HG02884 (cell line): ENCODE measurements around the gene PFDN1.

ENCODE experiments used
- ATAC-seq: cut with Tn5 transposase; IDR thresholded peaks from one replicate; pipeline ENCODE4 v1.9.1; 2021; ENCODE audit warnings: mild to moderate bottlenecking, moderate library complexity; ENCODE audit not compliant: unreplicated experiment

PFDN1 gene

GRCh38 chr5:140298183-140298601 is 4.7 kb downstream of the PFDN1 start:
- no peak for ATAC-seq

GRCh38 chr5:140297283-140297682 is 5.6 kb downstream of the PFDN1 start:
- ATAC-seq: no peak

GRCh38 chr5:140296289-140296688 is 6.6 kb downstream of the PFDN1 start:
- no peak for ATAC-seq

- ATAC-seq: peak; percentile 45
Measured at GRCh38 chr5:140295414-140295813, 7.5 kb downstream of the PFDN1 start.

- no peak for ATAC-seq
Measured at GRCh38 chr5:140294753-140295152, 8.1 kb downstream of the PFDN1 start.

- no peak for ATAC-seq
Measured at GRCh38 chr5:140293849-140294100, 9.1 kb downstream of the PFDN1 start.

- no peak for ATAC-seq
Measured at GRCh38 chr5:140293091-140293848, 9.6 kb downstream of the PFDN1 start.

GRCh38 chr5:140292212-140293036 is 10.5 kb downstream of the PFDN1 start:
- no peak for ATAC-seq

- no peak for ATAC-seq
Measured at GRCh38 chr5:140287801-140288521, 14.9 kb downstream of the PFDN1 start.

GRCh38 chr5:140286424-140286823 is 16.5 kb downstream of the PFDN1 start:
- no peak for ATAC-seq

GRCh38 chr5:140284013-140284412 is 18.9 kb downstream of the PFDN1 start:
- no peak for ATAC-seq

GRCh38 chr5:140282266-140282665 is 20.6 kb downstream of the PFDN1 start:
- no peak for ATAC-seq

GRCh38 chr5:140275837-140276236 is 27.1 kb downstream of the PFDN1 start:
- ATAC-seq: no peak

GRCh38 chr5:140273401-140273877 is 29.5 kb downstream of the PFDN1 start:
- ATAC-seq: no peak

GRCh38 chr5:140270008-140270407 is 32.9 kb downstream of the PFDN1 start:
- ATAC-seq: no peak

GRCh38 chr5:140267559-140268018 is 35.3 kb downstream of the PFDN1 start:
- no peak for ATAC-seq

GRCh38 chr5:140267201-140267540 is 35.7 kb downstream of the PFDN1 start:
- no peak for ATAC-seq

- no peak for ATAC-seq
Measured at GRCh38 chr5:140266471-140267200, 36.3 kb downstream of the PFDN1 start.

GRCh38 chr5:140265845-140266244 is 37.1 kb downstream of the PFDN1 start:
- no peak for ATAC-seq

GRCh38 chr5:140262839-140263238 is 40.1 kb downstream of the PFDN1 start:
- ATAC-seq: no peak

- no peak for ATAC-seq
Measured at GRCh38 chr5:140262221-140262620, 40.7 kb downstream of the PFDN1 start.
